Kidney glomerular epithelial cell (primary cell): Measurements from ENCODE around the gene HS1BP3.

Source experiments
- DNase-seq: peaks from one replicate; lab custom pipeline; 2025; lab: John Stamatoyannopoulos, UW

HS1BP3 gene

GRCh38 chr2:20584399-20585358 is 66.2 kb downstream of the HS1BP3 start:
- DNase-seq = peak; percentile 99

- DNase-seq = no peak
Measured at GRCh38 chr2:20584045-20584398, 66.9 kb downstream of the HS1BP3 start.

GRCh38 chr2:20583425-20583881 is 67.4 kb downstream of the HS1BP3 start:
- no peak for DNase-seq

- DNase-seq = no peak
Measured at GRCh38 chr2:20582600-20583221, 68.2 kb downstream of the HS1BP3 start.

- DNase-seq = peak; percentile 71
Measured at GRCh38 chr2:20580690-20581437, 70.0 kb downstream of the HS1BP3 start.

GRCh38 chr2:20579866-20580265 is 71.0 kb downstream of the HS1BP3 start:
- peak; percentile 64 for DNase-seq

- peak; percentile 97 for DNase-seq
Measured at GRCh38 chr2:20578895-20579825, 71.7 kb downstream of the HS1BP3 start.

GRCh38 chr2:20578266-20578894 is 72.5 kb downstream of the HS1BP3 start:
- no peak for DNase-seq

- DNase-seq = peak; percentile 67
Measured at GRCh38 chr2:20577495-20578235, 73.2 kb downstream of the HS1BP3 start.

GRCh38 chr2:20576598-20577115 is 74.2 kb downstream of the HS1BP3 start:
- peak; percentile 23 for DNase-seq

- no peak for DNase-seq
Measured at GRCh38 chr2:20575935-20576597, 74.8 kb downstream of the HS1BP3 start.

GRCh38 chr2:20575414-20575813 is 75.5 kb downstream of the HS1BP3 start:
- DNase-seq = no peak

GRCh38 chr2:20574930-20575329 is 76.0 kb downstream of the HS1BP3 start:
- DNase-seq = no peak

- no peak for DNase-seq
Measured at GRCh38 chr2:20574423-20574911, 76.4 kb downstream of the HS1BP3 start.

- DNase-seq = no peak
Measured at GRCh38 chr2:20573620-20574422, 77.1 kb downstream of the HS1BP3 start.

- no peak for DNase-seq
Measured at GRCh38 chr2:20572221-20572620, 78.7 kb downstream of the HS1BP3 start.

- DNase-seq = no peak
Measured at GRCh38 chr2:20571644-20572215, 79.2 kb downstream of the HS1BP3 start.

GRCh38 chr2:20571231-20571630 is 79.7 kb downstream of the HS1BP3 start:
- DNase-seq = no peak
